Activated CD4-positive, alpha-beta memory T cell treated with anti-CD3 and anti-CD28 coated beads, Interleukin-2, amount 10 ng/mL, durations not matched to agents 7 days and 5 days (primary cell): ENCODE data around the gene FARSA. TPM values are rescaled to one million over a fixed set of nuclear protein-coding genes. Genes with fewer than 3 reads are reported as not detected.
A peak's percentile ranks its signal among the peaks of the same experiment; 100 is the strongest.

Experiments used
- CTCF ChIA-PET: fragments of 350-600 bp; sonication (Branson Sonifier 250); formaldehyde crosslinking; loops from one replicate; lab custom pipeline; 2021; ENCODE audit warnings: antibody characterized with exemption, inconsistent platforms; lab: Charles Lee
- POLR2A ChIA-PET: fragments of 350-600 bp; sonication (Branson Sonifier 250); formaldehyde crosslinking; loops from one replicate; lab custom pipeline; 2021; ENCODE audit warnings: antibody characterized with exemption; lab: Charles Lee
- DNase-seq: peaks from one replicate; pipeline ENCODE4 v3.0.0-alpha.2; 2020
- H3K27ac Mint-ChIP-seq: one replicate; pipeline ENCODE4 v1.8.0; 2021; ENCODE audit warnings: mild to moderate bottlenecking, mixed read lengths
- H3K27me3 Mint-ChIP-seq: one replicate; pipeline ENCODE4 v1.8.0; 2021; ENCODE audit warnings: mixed read lengths
- H3K36me3 Mint-ChIP-seq: one replicate; pipeline ENCODE4 v1.8.0; 2021; ENCODE audit warnings: low read depth, mixed read lengths
- H3K4me1 Mint-ChIP-seq: one replicate; pipeline ENCODE4 v1.8.0; 2021; ENCODE audit warnings: mixed read lengths
- H3K4me3 Mint-ChIP-seq: one replicate; pipeline ENCODE4 v1.8.0; 2021; ENCODE audit warnings: mild to moderate bottlenecking, mixed read lengths
- H3K9me3 Mint-ChIP-seq: one replicate; pipeline ENCODE4 v1.8.0; 2021; ENCODE audit warnings: mixed read lengths
- total RNA-seq, 2 experiments: library from RNA; stranded (reverse); gene quantifications; one replicate each; pipeline ENCODE4 v1.2.3, GENCODE V29; 2021

The FARSA gene
- total RNA-seq, 2 experiments from 2014 or later: 72.4 to 74.9 TPM

DNA sequence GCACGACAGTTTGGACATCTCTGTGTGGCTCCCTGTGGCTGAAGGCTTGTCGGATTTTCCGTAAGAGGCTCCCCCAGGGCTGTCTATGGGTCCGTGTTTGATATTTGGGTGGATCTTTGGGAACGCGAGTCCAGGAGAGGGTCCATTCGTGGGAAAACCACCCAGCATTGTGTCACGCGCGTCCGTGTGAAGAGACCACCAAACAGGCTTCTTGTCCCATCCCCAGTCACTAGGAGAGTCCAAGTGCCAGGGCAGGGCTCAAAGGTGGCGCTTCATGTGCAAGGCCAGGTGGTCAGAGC, 48.9 kb downstream of the FARSA start:
- Mint-ChIP-seq H3K27me3 (no peaks in the 10 kb centered on the region), H3K27ac (peak overlapping the region; percentile 79), H3K9me3 (peaks cover 9% of the 10 kb centered on the region), H3K4me3 (peak overlapping the region; percentile 82), H3K4me1 (peaks cover 42% of the 10 kb centered on the region), H3K36me3 (peaks cover 7% of the 10 kb centered on the region)
- no peak for DNase-seq
- ChIA-PET POLR2A (interaction anchor here (0.6 to 2.6 kb wide), 19 partner anchors 8 to 283 kb away, joined by 3 to 19 read pairs (median 4); partner anchors contain the start of genes RNASEH2A, ZNF490 and ZNF791), CTCF (interaction anchor here (0.5 to 4.4 kb wide), 28 partner anchors 12 to 220 kb away, joined by 3 to 56 read pairs (median 4); partner anchors contain the start of genes CALR, FARSA, GET3 and RAD23A)

DNA sequence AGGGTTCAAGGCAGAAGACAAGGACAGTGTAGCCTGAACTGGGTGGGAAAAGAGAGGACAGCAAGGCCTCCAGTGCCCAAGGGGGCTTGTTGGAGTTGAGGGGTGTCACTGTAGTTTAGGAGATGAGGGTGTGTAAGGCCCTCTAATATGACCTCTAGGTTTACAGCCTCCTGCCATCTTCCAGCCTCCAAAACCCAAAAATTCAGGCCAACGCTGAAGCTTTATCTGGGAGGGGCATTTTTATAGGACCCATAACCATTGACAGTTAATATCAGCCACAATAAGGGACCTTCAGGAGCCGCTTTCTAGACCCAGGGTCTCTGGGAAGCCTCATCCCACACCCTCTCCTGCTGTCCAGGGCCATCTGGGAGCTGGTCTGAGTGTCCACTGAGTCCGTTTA, 49.3 kb downstream of the FARSA start:
- peaks cover 9% of the 10 kb centered on the region for H3K9me3 Mint-ChIP-seq
- ChIA-PET CTCF (interaction anchor here (1.4 to 4.4 kb wide), 2 partner anchors 49 to 81 kb away, joined by 15 to 56 read pairs; partner anchors contain the start of gene FARSA), POLR2A (interaction anchor here (0.9 to 2.6 kb wide), 9 partner anchors 11 to 274 kb away, joined by 3 to 19 read pairs (median 4); partner anchors contain the start of genes ZNF490 and ZNF791)
- peak overlapping the region; percentile 82 for H3K4me3 Mint-ChIP-seq
- peaks cover 44% of the 10 kb centered on the region for H3K4me1 Mint-ChIP-seq
- H3K27ac Mint-ChIP-seq: peak overlapping the region; percentile 21
- no peaks in the 10 kb centered on the region for H3K27me3 Mint-ChIP-seq
- no peak for DNase-seq
- peaks cover 7% of the 10 kb centered on the region for H3K36me3 Mint-ChIP-seq

DNA sequence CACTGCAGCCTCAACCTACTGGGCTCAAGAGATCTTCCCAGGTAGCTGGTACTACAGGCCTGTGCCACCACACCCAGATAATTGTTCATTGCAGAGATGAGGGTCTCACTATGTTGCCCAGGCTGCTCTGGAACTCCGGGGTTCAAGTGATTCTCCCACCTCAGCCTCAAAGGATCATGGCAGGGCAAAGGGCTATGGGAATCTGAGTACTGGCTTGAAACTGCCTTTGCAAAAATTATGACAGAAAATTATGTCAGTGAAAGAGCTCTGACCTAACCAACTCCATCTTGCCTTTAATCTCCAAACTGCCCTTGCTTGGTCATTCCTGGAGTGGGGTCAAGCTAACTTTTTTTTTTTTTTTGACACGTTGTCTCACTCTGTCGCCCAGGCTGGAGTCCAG, 50.9 kb downstream of the FARSA start:
- ChIA-PET CTCF (interaction anchor here (0.7 to 2.8 kb wide), 5 partner anchors 8 to 84 kb away, joined by 5 to 26 read pairs (median 11); partner anchors contain the start of gene GCDH), POLR2A (interaction anchor here (0.8 to 2.9 kb wide), 6 partner anchors 9 to 159 kb away, joined by 3 to 19 read pairs (median 7); partner anchors contain the start of genes GCDH, TNPO2 and TRIR)
- Mint-ChIP-seq H3K4me1 (peaks cover 44% of the 10 kb centered on the region), H3K27ac (peak overlapping the region; percentile 49), H3K36me3 (peaks cover 18% of the 10 kb centered on the region), H3K27me3 (no peaks in the 10 kb centered on the region), H3K9me3 (peaks cover 9% of the 10 kb centered on the region), H3K4me3 (peak overlapping the region; percentile 62)
- no peak for DNase-seq

DNA sequence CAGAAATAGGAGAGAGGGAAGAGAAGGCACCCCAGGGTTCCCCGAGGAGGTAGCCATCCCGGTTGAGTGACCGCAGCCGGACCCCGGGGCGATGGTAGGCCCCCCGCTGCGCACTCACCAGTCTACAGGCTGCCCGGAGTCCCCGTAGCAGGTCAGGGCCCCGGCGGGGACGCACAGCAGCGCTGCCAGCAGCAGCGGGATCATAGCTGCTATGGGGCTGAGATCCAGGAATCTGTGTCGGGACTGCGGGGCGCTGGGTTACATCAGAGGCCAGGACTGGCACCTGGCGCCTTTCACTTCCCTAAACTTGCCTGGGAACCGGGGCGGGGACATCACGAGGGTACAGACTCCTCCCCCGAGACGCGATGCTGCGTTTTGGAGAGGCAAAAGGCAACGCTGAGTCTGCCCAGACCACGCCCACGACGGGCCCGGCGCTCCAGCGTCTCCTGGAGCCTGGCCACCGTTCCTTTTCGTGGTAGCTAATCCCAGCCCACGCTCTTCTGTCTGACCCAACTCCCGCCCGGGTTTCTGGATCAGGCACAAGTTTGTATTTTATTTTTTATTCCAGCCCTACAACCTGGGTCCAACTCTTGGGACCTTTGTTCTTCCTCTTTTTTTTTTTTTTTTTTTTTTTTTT, 52.2 kb downstream of the FARSA start, which contains the start of gene DNASE2:
TSS of gene DNASE2 (minus strand) at position 278 of the 637 bp plus-strand sequence. CDS start at position 204, 74 bp downstream.
- Mint-ChIP-seq H3K4me1 (peaks cover 40% of the 10 kb centered on the region), H3K27me3 (no peaks in the 10 kb centered on the region), H3K36me3 (peaks cover 18% of the 10 kb centered on the region), H3K4me3 (peak within 1 kb of the TSS; percentile 83), H3K9me3 (peaks cover 9% of the 10 kb centered on the region), H3K27ac (peak within 1 kb of the TSS; percentile 83)
- CTCF ChIA-PET: interaction anchor here (2.0 to 2.8 kb wide), 5 partner anchors 8 to 180 kb away, joined by 7 to 26 read pairs (median 11); partner anchors contain the start of gene GCDH
- POLR2A ChIA-PET: interaction anchor here (0.6 to 2.9 kb wide), 9 partner anchors 10 to 158 kb away, joined by 3 to 19 read pairs (median 4); partner anchors contain the start of genes GCDH, RAD23A, TNPO2 and TRIR
- peak; percentile 94 for DNase-seq

DNA sequence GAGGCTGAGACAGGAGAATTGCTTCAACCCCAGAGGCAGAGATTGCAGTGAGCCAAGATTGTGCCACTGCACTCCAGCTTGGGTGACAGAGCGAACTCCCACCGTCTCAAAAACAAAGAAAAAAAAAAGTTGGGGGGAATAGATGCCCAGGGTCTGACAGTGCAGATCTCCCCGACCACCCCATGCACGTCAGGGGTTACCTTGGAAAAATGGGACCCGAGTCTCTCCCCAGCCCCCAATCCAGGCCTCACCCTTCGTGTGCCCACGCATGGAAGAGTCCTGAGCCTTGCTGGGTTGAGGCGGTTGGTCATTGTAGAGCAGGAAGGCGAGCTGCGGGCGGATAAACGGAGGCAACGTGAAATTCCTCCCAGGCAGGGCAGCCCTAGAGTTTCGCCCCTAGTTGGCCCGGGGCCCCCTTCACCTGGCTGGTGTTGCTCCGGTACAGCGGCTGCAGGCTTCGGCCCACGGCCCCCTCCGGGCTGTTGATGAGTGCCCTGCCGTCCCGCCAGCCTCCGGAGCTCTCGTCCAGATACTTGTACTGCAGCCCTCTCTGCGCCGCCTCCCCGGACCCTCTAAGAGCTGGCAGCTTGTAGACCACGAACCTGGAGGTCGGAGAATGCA, 52.9 kb downstream of the FARSA start:
- ChIA-PET CTCF (interaction anchor here (0.9 to 2.8 kb wide), 7 partner anchors 10 to 180 kb away, joined by 3 to 26 read pairs (median 7); partner anchors contain the start of gene GCDH), POLR2A (interaction anchor here (0.8 to 2.9 kb wide), 7 partner anchors 11 to 219 kb away, joined by 3 to 19 read pairs (median 3); partner anchors contain the start of genes GCDH, RAD23A and TRIR)

DNA sequence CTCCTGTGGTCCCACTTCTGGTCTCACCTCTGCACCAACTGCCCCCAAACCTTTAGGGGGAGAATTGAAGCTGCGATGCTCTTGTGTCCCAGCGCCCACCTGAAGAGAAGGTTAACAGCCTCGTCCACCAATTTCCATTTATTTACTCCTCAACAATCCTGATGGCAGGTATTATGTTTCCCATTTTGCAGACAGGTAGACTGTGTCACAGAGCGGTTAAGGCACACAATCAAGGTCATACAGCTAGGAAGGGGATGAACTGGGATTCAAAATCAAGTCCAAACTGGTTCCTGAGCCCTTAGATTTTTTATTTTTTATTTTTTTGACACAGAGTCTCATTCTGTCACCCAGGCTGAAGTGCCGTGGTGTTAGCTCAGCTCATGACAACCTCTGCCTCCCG, 58.4 kb downstream of the FARSA start:
- no peaks in the 10 kb centered on the region for H3K27me3 Mint-ChIP-seq
- DNase-seq: no peak
- POLR2A ChIA-PET: interaction anchor here (3.0 kb wide), 1 partner anchor 10 kb away, joined by 9 read pairs; no protein-coding TSS in a partner anchor
- H3K4me3 Mint-ChIP-seq: no peak overlapping the region
- H3K4me1 Mint-ChIP-seq: peaks cover 19% of the 10 kb centered on the region
- CTCF ChIA-PET: interaction anchor here (1.3 kb wide), 1 partner anchor 90 kb away, joined by 3 read pairs; no protein-coding TSS in a partner anchor
- H3K27ac Mint-ChIP-seq: no peak overlapping the region
- H3K36me3 Mint-ChIP-seq: peaks cover 37% of the 10 kb centered on the region
- H3K9me3 Mint-ChIP-seq: peaks cover 9% of the 10 kb centered on the region

More for the DNA sequence above, 52.9 kb downstream of the FARSA start:
- no peaks in the 10 kb centered on the region for H3K27me3 Mint-ChIP-seq
- H3K9me3 Mint-ChIP-seq: peaks cover 9% of the 10 kb centered on the region
- peak; percentile 21 for DNase-seq
- peaks cover 18% of the 10 kb centered on the region for H3K36me3 Mint-ChIP-seq
- H3K27ac Mint-ChIP-seq: peak overlapping the region; percentile 60
- peak overlapping the region; percentile 83 for H3K4me3 Mint-ChIP-seq
- H3K4me1 Mint-ChIP-seq: peaks cover 38% of the 10 kb centered on the region

DNA sequence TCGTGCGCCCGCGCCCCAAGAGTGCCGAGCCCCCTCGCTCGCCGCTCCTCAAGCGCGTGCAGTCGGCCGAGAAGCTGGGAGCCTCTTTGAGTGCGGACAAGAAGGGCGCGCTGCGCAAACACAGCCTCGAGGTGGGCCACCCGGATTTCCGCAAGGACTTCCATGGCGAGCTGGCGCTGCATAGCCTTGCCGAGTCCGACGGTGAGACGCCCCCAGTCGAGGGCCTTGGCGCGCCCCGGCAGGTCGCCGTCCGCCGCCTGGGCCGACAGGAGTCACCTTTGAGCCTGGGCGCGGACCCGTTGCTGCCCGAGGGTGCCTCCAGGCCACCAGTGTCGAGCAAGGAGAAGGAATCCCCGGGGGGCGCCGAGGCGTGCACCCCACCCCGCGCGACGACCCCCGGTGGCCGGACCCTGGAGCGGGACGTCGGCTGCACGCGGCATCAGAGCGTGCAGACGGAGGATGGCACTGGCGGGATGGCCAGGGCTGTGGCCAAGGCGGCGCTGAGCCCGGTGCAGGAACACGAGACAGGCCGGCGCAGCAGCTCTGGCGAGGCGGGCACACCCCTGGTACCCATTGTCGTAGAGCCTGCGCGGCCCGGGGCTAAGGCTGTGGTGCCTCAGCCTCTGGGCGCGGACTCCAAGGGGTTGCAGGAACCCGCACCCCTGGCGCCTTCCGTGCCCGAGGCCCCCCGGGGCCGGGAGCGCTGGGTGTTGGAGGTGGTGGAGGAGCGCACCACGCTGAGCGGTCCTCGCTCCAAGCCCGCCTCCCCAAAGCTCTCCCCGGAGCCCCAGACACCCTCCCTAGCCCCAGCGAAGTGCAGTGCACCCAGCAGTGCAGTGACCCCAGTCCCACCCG, 59.4 kb downstream of the FARSA start:
- H3K4me3 Mint-ChIP-seq: no peak overlapping the region
- POLR2A ChIA-PET: interaction anchor here (1.6 kb wide), 1 partner anchor 8 kb away, joined by 8 read pairs; no protein-coding TSS in a partner anchor

DNA sequence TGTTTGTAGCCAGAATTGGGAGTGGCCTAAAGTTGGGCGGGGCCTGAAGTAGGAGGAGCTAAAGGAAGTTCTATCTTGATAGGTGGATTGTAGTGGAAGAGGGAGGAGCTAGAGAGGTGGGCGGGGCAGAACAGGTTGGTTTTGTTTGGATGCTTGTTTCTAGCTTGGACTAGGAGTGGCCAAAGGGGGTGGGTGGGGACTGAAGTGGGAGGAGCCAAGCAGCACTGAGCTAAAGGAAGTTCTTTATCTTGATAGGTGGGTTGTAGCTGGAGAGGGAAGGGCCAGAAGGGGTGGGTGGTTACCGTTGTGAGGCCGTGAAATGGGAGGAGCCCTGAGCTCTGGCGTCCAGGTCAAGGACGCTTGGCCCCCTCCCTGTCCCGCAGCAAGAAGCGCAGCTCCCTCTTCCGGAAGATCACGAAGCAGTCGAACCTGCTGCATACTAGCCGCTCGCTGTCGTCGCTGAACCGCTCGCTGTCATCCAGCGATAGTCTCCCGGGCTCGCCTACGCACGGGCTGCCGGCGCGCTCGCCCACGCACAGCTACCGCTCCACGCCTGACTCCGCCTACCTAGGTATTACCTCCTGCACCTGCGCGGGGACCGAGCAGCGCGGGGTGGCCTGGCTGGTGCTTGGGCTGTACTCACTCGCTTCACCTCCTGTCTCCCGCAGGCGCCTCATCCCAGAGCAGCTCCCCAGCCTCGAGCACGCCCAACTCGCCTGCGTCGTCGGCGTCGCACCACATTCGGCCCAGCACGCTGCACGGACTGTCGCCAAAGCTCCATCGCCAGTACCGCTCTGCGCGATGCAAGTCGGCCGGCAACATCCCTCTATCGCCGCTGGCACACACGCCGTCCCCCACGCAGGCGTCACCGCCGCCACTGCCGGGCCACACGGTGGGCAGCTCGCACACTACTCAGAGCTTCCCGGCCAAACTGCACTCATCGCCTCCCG, 60.3 kb downstream of the FARSA start:
- ChIA-PET POLR2A (interaction anchor here (0.8 to 1.6 kb wide), 4 partner anchors 9 to 279 kb away, joined by 3 to 10 read pairs (median 6); partner anchors contain the start of gene GET3), CTCF (interaction anchor here (0.5 to 1.3 kb wide), 12 partner anchors 9 to 1391 kb away, joined by 3 to 11 read pairs (median 4); partner anchors contain the start of gene DHPS)
- peaks cover 9% of the 10 kb centered on the region for H3K4me1 Mint-ChIP-seq
- H3K4me3 Mint-ChIP-seq: peak overlapping the region; percentile 51
- DNase-seq: peak; percentile 75
- peaks cover 9% of the 10 kb centered on the region for H3K9me3 Mint-ChIP-seq
- peak overlapping the region; percentile 21 for H3K27ac Mint-ChIP-seq
- peaks cover 28% of the 10 kb centered on the region for H3K36me3 Mint-ChIP-seq
- H3K27me3 Mint-ChIP-seq: no peaks in the 10 kb centered on the region

More for the DNA sequence above, 59.4 kb downstream of the FARSA start:
- H3K36me3 Mint-ChIP-seq: peaks cover 35% of the 10 kb centered on the region
- H3K9me3 Mint-ChIP-seq: peaks cover 9% of the 10 kb centered on the region
- CTCF ChIA-PET: interaction anchor here (1.3 kb wide), 1 partner anchor 26 kb away, joined by 5 read pairs; no protein-coding TSS in a partner anchor
- H3K27me3 Mint-ChIP-seq: no peaks in the 10 kb centered on the region
- H3K4me1 Mint-ChIP-seq: peaks cover 11% of the 10 kb centered on the region
- H3K27ac Mint-ChIP-seq: no peak overlapping the region
- no peak for DNase-seq

Other genes starting within 250 kb of the FARSA start
- not detected for gene GNG14, start 245.7 kb downstream of the FARSA start, total RNA-seq
- 1 to 10 TPM; 5.2 to 5.3 TPM for gene FBXW9, start 237.1 kb downstream of the FARSA start, total RNA-seq
- 10 to 100 TPM; 61.6 to 65.9 TPM for gene TNPO2, start 209.8 kb downstream of the FARSA start, total RNA-seq
- 100 to 1,000 TPM; 205 TPM for gene TRIR, start 199.0 kb downstream of the FARSA start, total RNA-seq
- 10 to 100 TPM; 61.8 to 62.9 TPM for gene GET3, start 196.2 kb downstream of the FARSA start, total RNA-seq
- gene BEST2, start 181.9 kb downstream of the FARSA start, total RNA-seq: not detected
- 10 to 100 TPM; 17.0 to 17.8 TPM for gene HOOK2, start 158.2 kb downstream of the FARSA start, total RNA-seq
- gene JUNB, start 142.2 kb downstream of the FARSA start, total RNA-seq: 100 to 1,000 TPM; 197 TPM
- 100 to 1,000 TPM; 234 to 240 TPM for gene PRDX2, start 131.9 kb downstream of the FARSA start, total RNA-seq
- 10 to 100 TPM; 19.2 to 25.5 TPM for gene THSD8, start 131.6 kb downstream of the FARSA start, total RNA-seq
- 10 to 100 TPM; 34.8 to 38.4 TPM for gene RNASEH2A, start 127.1 kb downstream of the FARSA start, total RNA-seq
- gene RTBDN, start 99.1 kb downstream of the FARSA start, total RNA-seq: not detected
- 1 to 10 TPM; 1.1 to 2.1 TPM for gene MAST1, start 95.2 kb downstream of the FARSA start, total RNA-seq
- 10 to 100 TPM; 37.6 to 39.3 TPM for gene DNASE2, start 52.3 kb downstream of the FARSA start, total RNA-seq
- under 1 TPM; 0.13 to 0.20 TPM for gene KLF1, start 46.5 kb downstream of the FARSA start, total RNA-seq
- 10 to 100 TPM; 23.3 to 25.1 TPM for gene GCDH, start 42.6 kb downstream of the FARSA start, total RNA-seq
- 1 to 10 TPM; 3.9 to 4.9 TPM for gene SYCE2, start 14.4 kb downstream of the FARSA start, total RNA-seq
- 100 to 1,000 TPM; 640 to 660 TPM for gene CALR, start 4.9 kb upstream of the FARSA start, total RNA-seq
- 100 to 1,000 TPM; 119 to 123 TPM for gene RAD23A, start 12.2 kb upstream of the FARSA start, total RNA-seq
- gene GADD45GIP1, start 23.5 kb upstream of the FARSA start, total RNA-seq: 10 to 100 TPM; 17.5 to 18.4 TPM
- under 1 TPM; 0.13 to 0.15 TPM for gene DAND5, start 35.9 kb upstream of the FARSA start, total RNA-seq
- gene NFIX, start 61.8 kb upstream of the FARSA start, total RNA-seq: under 1 TPM in 1 of 2 experiments, not detected in 1; 0.05 TPM
- gene LYL1, start 169.1 kb upstream of the FARSA start, total RNA-seq: 1 to 10 TPM; 5.7 to 6.2 TPM
- gene TRMT1, start 183.0 kb upstream of the FARSA start, total RNA-seq: 10 to 100 TPM; 29.4 to 29.7 TPM
- gene NACC1, start 184.6 kb upstream of the FARSA start, total RNA-seq: 10 to 100 TPM; 74.5 to 82.2 TPM
- 10 to 100 TPM; 69.0 to 72.2 TPM for gene STX10, start 216.7 kb upstream of the FARSA start, total RNA-seq
- 100 to 1,000 TPM; 231 to 234 TPM for gene IER2, start 216.7 kb upstream of the FARSA start, total RNA-seq